Astrocyte (in vitro differentiated cells and primary cell): ENCODE results near the gene ARHGEF35. TPM values are rescaled to one million over a fixed set of nuclear protein-coding genes. Genes with fewer than 3 reads are reported as not detected.
"Not testable (repeated sequence)": the region's sequence is repeated elsewhere in the genome, so short reads cannot be mapped to it uniquely, and the experiment has no call there.

Experiments used
- DNase-seq: peaks from one replicate; pipeline ENCODE4 v3.0.0-alpha.2; 2010; ENCODE audit warnings: low read depth
- FAIRE-seq: peaks from 2 replicates; lab custom pipeline; 2011; peaks lifted over from hg19 to GRCh38; lab: Jason Lieb, UNC
- H2AFZ ChIP-seq: 2 replicates; pipeline ENCODE4 v1.6.0; 2012; ENCODE audit warnings: low read depth, low read length, inconsistent platforms
- H3K27ac ChIP-seq: 2 replicates; pipeline ENCODE4 v1.5.1; 2011; ENCODE audit warnings: low read depth, low read length, inconsistent platforms
- H3K27me3 ChIP-seq: 2 replicates; pipeline ENCODE4 v1.6.0; 2011; ENCODE audit warnings: low read length, inconsistent platforms; ENCODE audit not compliant: insufficient read depth
- H3K36me3 ChIP-seq: 2 replicates; pipeline ENCODE4 v1.5.1; 2011; ENCODE audit warnings: low read length, inconsistent platforms; ENCODE audit not compliant: insufficient read depth
- H3K4me1 ChIP-seq: 2 replicates; pipeline ENCODE4 v1.5.1; 2011; ENCODE audit warnings: low read length, inconsistent platforms; ENCODE audit not compliant: insufficient read depth
- H3K4me2 ChIP-seq: 2 replicates; pipeline ENCODE4 v1.6.0; 2012; ENCODE audit warnings: low read length, inconsistent platforms
- H3K4me3 ChIP-seq: 2 replicates; pipeline ENCODE4 v1.5.1; 2011; ENCODE audit warnings: low read depth, mild to moderate bottlenecking, low read length, inconsistent platforms; ENCODE audit not compliant: insufficient read depth
- H3K79me2 ChIP-seq: 2 replicates; pipeline ENCODE4 v1.6.0; 2012; ENCODE audit warnings: mild to moderate bottlenecking, low read length, inconsistent platforms; ENCODE audit not compliant: insufficient read depth
- H3K9ac ChIP-seq: 2 replicates; pipeline ENCODE4 v1.6.0; 2012; ENCODE audit warnings: mild to moderate bottlenecking, low read length, inconsistent platforms
- H3K9me3 ChIP-seq: 2 replicates; pipeline ENCODE4 v1.5.1; 2012; ENCODE audit warnings: low read depth, mild to moderate bottlenecking, low read length, inconsistent platforms; ENCODE audit not compliant: insufficient read depth
- H4K20me1 ChIP-seq: 2 replicates; pipeline ENCODE4 v1.6.0; 2012; ENCODE audit warnings: low read length, inconsistent platforms; ENCODE audit not compliant: insufficient read depth
- H3K27ac Mint-ChIP-seq: one replicate; pipeline ENCODE4 v1.8.0; 2021; ENCODE audit warnings: mild to moderate bottlenecking, mixed read lengths; ENCODE audit not compliant: unreplicated experiment
- H3K27me3 Mint-ChIP-seq: one replicate; pipeline ENCODE4 v1.8.0; 2021; ENCODE audit warnings: low read depth, mixed read lengths; ENCODE audit not compliant: unreplicated experiment
- H3K36me3 Mint-ChIP-seq: one replicate; pipeline ENCODE4 v1.8.0; 2021; ENCODE audit warnings: low read depth, mixed read lengths; ENCODE audit not compliant: unreplicated experiment
- H3K4me1 Mint-ChIP-seq: one replicate; pipeline ENCODE4 v1.8.0; 2021; ENCODE audit warnings: low read depth, mixed read lengths; ENCODE audit not compliant: unreplicated experiment
- H3K4me3 Mint-ChIP-seq: one replicate; pipeline ENCODE4 v1.8.0; 2021; ENCODE audit warnings: mild to moderate bottlenecking, moderate library complexity, mixed read lengths; ENCODE audit not compliant: unreplicated experiment
- H3K9me3 Mint-ChIP-seq: one replicate; pipeline ENCODE4 v1.8.0; 2021; ENCODE audit warnings: mild to moderate bottlenecking, mixed read lengths; ENCODE audit not compliant: unreplicated experiment
- total RNA-seq: library from RNA; stranded (reverse); gene quantifications from 2 replicates; pipeline ENCODE4 v1.2.1, GENCODE V29; 2021

Gene ARHGEF35
- total RNA-seq, 1 donor from 2014 or later = 5.0 TPM

- not testable (repeated sequence) for FAIRE-seq, H2AFZ ChIP-seq, H3K4me1 Mint-ChIP-seq, H3K4me3 ChIP-seq, H3K4me1 ChIP-seq, H4K20me1 ChIP-seq, H3K4me2 ChIP-seq, H3K27me3 Mint-ChIP-seq, H3K79me2 ChIP-seq, H3K27me3 ChIP-seq, H3K9ac ChIP-seq, H3K27ac ChIP-seq, H3K9me3 ChIP-seq, H3K9me3 Mint-ChIP-seq, H3K4me3 Mint-ChIP-seq, H3K36me3 ChIP-seq, H3K36me3 Mint-ChIP-seq, H3K27ac Mint-ChIP-seq, DNase-seq
These were observed 1.9 kb downstream of the ARHGEF35 start for GRCh38 chr7:144193782-144194181.

GRCh38 chr7:144188578-144189171 is 7.0 kb downstream of the ARHGEF35 start:
- not testable (repeated sequence) for H3K9ac ChIP-seq, H3K36me3 Mint-ChIP-seq, H3K27me3 Mint-ChIP-seq, H3K79me2 ChIP-seq, H3K27me3 ChIP-seq, H3K4me3 ChIP-seq, H3K27ac Mint-ChIP-seq, H3K4me2 ChIP-seq, FAIRE-seq, H3K4me1 ChIP-seq, DNase-seq, H3K27ac ChIP-seq, H4K20me1 ChIP-seq, H3K9me3 ChIP-seq, H3K4me3 Mint-ChIP-seq, H3K9me3 Mint-ChIP-seq, H3K4me1 Mint-ChIP-seq, H3K36me3 ChIP-seq, H2AFZ ChIP-seq

- not testable (repeated sequence) for H3K4me1 Mint-ChIP-seq, H3K27me3 Mint-ChIP-seq, H3K9me3 ChIP-seq, H3K27ac Mint-ChIP-seq, H3K27ac ChIP-seq, H2AFZ ChIP-seq, H3K4me3 Mint-ChIP-seq, H3K36me3 ChIP-seq, H3K36me3 Mint-ChIP-seq, H3K27me3 ChIP-seq, H3K79me2 ChIP-seq, H3K4me2 ChIP-seq, H3K9ac ChIP-seq, H3K4me1 ChIP-seq, H3K4me3 ChIP-seq, H4K20me1 ChIP-seq, FAIRE-seq, H3K9me3 Mint-ChIP-seq, DNase-seq
These were observed 7.8 kb downstream of the ARHGEF35 start for GRCh38 chr7:144187848-144188247.

- H3K4me3 Mint-ChIP-seq, H3K36me3 Mint-ChIP-seq, H3K79me2 ChIP-seq, H4K20me1 ChIP-seq, H3K9ac ChIP-seq, H3K27ac Mint-ChIP-seq, H3K27me3 ChIP-seq, H3K36me3 ChIP-seq, H3K27ac ChIP-seq, DNase-seq, H2AFZ ChIP-seq, H3K4me2 ChIP-seq, H3K4me1 ChIP-seq, H3K9me3 Mint-ChIP-seq, H3K4me3 ChIP-seq, H3K9me3 ChIP-seq, FAIRE-seq, H3K4me1 Mint-ChIP-seq, H3K27me3 Mint-ChIP-seq: not testable (repeated sequence)
These were observed 12.5 kb downstream of the ARHGEF35 start, which contains the start of gene CTAGE4 for GRCh38 chr7:144183166-144183565. CTAGE4 (plus strand) TSS chr7:144183466; CDS start chr7:144183504, 38 bp downstream.

GRCh38 chr7:144179165-144179479 is 16.5 kb downstream of the ARHGEF35 start:
- H3K27ac Mint-ChIP-seq, H3K4me1 Mint-ChIP-seq, H3K4me3 Mint-ChIP-seq, H3K27me3 Mint-ChIP-seq, H3K79me2 ChIP-seq, H3K9ac ChIP-seq, H3K27me3 ChIP-seq, H4K20me1 ChIP-seq, FAIRE-seq, H3K4me3 ChIP-seq, H3K9me3 ChIP-seq, DNase-seq, H3K27ac ChIP-seq, H3K36me3 ChIP-seq, H3K36me3 Mint-ChIP-seq, H3K4me1 ChIP-seq, H2AFZ ChIP-seq, H3K9me3 Mint-ChIP-seq, H3K4me2 ChIP-seq: not testable (repeated sequence)

- H3K27me3 Mint-ChIP-seq, H2AFZ ChIP-seq, H3K27ac ChIP-seq, H3K4me3 ChIP-seq, DNase-seq, H3K27me3 ChIP-seq, FAIRE-seq, H3K4me1 ChIP-seq, H3K4me3 Mint-ChIP-seq, H3K9me3 Mint-ChIP-seq, H3K4me1 Mint-ChIP-seq, H3K79me2 ChIP-seq, H3K36me3 ChIP-seq, H3K36me3 Mint-ChIP-seq, H3K9me3 ChIP-seq, H3K27ac Mint-ChIP-seq, H4K20me1 ChIP-seq, H3K9ac ChIP-seq, H3K4me2 ChIP-seq: not testable (repeated sequence)
These were observed 17.1 kb downstream of the ARHGEF35 start for GRCh38 chr7:144178380-144179164.
